T-cell (primary cell): ENCODE measurements around the gene RGS14. TPM values are rescaled to one million over a fixed set of nuclear protein-coding genes. Genes with fewer than 3 reads are reported as not detected.

Experiments used
- ATAC-seq, 4 experiments: fragments of 200-7000 bp in 3 of 4; fragments of 150-1000 bp in 1 of 4; cut with Tn5 transposase; replicated peaks in 1 of 4; 1 replicate in 3 of 4; 2 replicates in 1 of 4; pipeline ENCODE4 v1.10.0; 2021; ENCODE audit warnings: moderate library complexity in 3 of 4, mild to moderate bottlenecking in 2 of 4, moderate number of reproducible peaks in 1 of 4
- CTCF ChIA-PET, 2 donors: fragments of 300-600 bp; sonication (Branson Sonifier 250); formaldehyde crosslinking; loops; one replicate each; lab custom pipeline; 2022; ENCODE audit warnings: antibody characterized with exemption in 2 of 2; lab: Charles Lee
- POLR2A ChIA-PET, 2 donors: fragments of 300-600 bp; sonication (Branson Sonifier 250); formaldehyde crosslinking; loops; one replicate each; lab custom pipeline; 2022; ENCODE audit warnings: antibody characterized with exemption in 2 of 2; lab: Charles Lee
- DNase-seq, 35 experiments: peaks; one replicate each; pipeline versions ENCODE4 v3.0.0 to v3.0.0-alpha.2; 2013 to 2023
- H3K27ac ChIP-seq: one replicate; pipeline ENCODE4 v1.5.1; 2013; ENCODE audit warnings: low read length
- H3K27me3 ChIP-seq, 2 experiments: replicated peaks in 1 of 2; 1 replicate in 1 of 2; 2 replicates in 1 of 2; pipeline versions ENCODE4 v1.6.1 to v1.7.0; 2013; ENCODE audit warnings: low read length in 1 of 2, mixed read lengths in 1 of 2; ENCODE audit not compliant: control insufficient read depth in 2 of 2, insufficient read depth in 2 of 2; ENCODE audit errors: extremely low read depth in 1 of 2
- H3K36me3 ChIP-seq, 2 donors: 1 replicate in 1 of 2; 2 replicates in 1 of 2; pipeline versions ENCODE4 v1.6.1 to v1.7.0; 2013; ENCODE audit warnings: low read length in 1 of 2; ENCODE audit not compliant: control insufficient read depth in 2 of 2, insufficient read depth in 1 of 2; ENCODE audit errors: extremely low read depth in 1 of 2
- H3K4me1 ChIP-seq, 2 experiments: 1 replicate in 1 of 2; 2 replicates in 1 of 2; pipeline versions ENCODE4 v1.6.1 to v1.7.0; 2013; ENCODE audit warnings: low read length in 2 of 2, mixed read lengths in 1 of 2; ENCODE audit not compliant: insufficient read depth in 2 of 2, control insufficient read depth in 1 of 2; ENCODE audit errors: extremely low read depth in 1 of 2
- H3K4me3 ChIP-seq, 2 donors: 1 replicate in 1 of 2; 2 replicates in 1 of 2; pipeline versions ENCODE4 v1.5.1 to v1.7.0; 2013; ENCODE audit warnings: mild to moderate bottlenecking in 2 of 2, low read length in 1 of 2, moderate library complexity in 1 of 2; ENCODE audit not compliant: control insufficient read depth in 1 of 2; ENCODE audit errors: extremely low read depth in 1 of 2
- H3K9me3 ChIP-seq: 2 replicates; pipeline ENCODE4 v1.7.0; 2013
- H3K27ac Mint-ChIP-seq, 2 donors: one replicate each; pipeline ENCODE4 v1.8.0; 2020 to 2021; ENCODE audit warnings: mild to moderate bottlenecking in 2 of 2, mixed read lengths in 2 of 2
- H3K27me3 Mint-ChIP-seq, 2 donors: one replicate each; pipeline ENCODE4 v1.8.0; 2021 to 2022; ENCODE audit warnings: mixed read lengths in 2 of 2
- H3K36me3 Mint-ChIP-seq: one replicate; pipeline ENCODE4 v1.8.0; 2021; ENCODE audit warnings: mixed read lengths
- H3K4me1 Mint-ChIP-seq, 3 donors: one replicate each; pipeline ENCODE4 v1.8.0; 2020 to 2022; ENCODE audit warnings: mixed read lengths in 3 of 3, mild to moderate bottlenecking in 1 of 3
- H3K4me3 Mint-ChIP-seq, 3 donors: one replicate each; pipeline ENCODE4 v1.8.0; 2020 to 2022; ENCODE audit warnings: mild to moderate bottlenecking in 3 of 3, mixed read lengths in 3 of 3, moderate library complexity in 3 of 3
- H3K9me3 Mint-ChIP-seq, 3 donors: one replicate each; pipeline ENCODE4 v1.8.0; 2020 to 2022; ENCODE audit warnings: mixed read lengths in 3 of 3
- WGBS: methylation state at CpG from one replicate; pipeline ENCODE4 v1.1.5; 2013; ENCODE audit warnings: missing lambda C conversion rate; ENCODE audit not compliant: insufficient coverage; 5-methylcytosine and 5-hydroxymethylcytosine counted together
- total RNA-seq, 35 experiments: library from RNA in 6 of 35; stranded (reverse) in 6 of 35; fragments of 120-200 nt in 1 of 35; gene quantifications; one replicate each; pipeline versions ENCODE4 v1.2.1 to v1.2.4 and lab custom pipeline; 2013 to 2026

RGS14 gene
- total RNA-seq, 5 donors from 2014 or later (not counting 1 experiment from before 2014, with no cell fraction given): 85.7 to 209 (median 195) TPM

DNA sequence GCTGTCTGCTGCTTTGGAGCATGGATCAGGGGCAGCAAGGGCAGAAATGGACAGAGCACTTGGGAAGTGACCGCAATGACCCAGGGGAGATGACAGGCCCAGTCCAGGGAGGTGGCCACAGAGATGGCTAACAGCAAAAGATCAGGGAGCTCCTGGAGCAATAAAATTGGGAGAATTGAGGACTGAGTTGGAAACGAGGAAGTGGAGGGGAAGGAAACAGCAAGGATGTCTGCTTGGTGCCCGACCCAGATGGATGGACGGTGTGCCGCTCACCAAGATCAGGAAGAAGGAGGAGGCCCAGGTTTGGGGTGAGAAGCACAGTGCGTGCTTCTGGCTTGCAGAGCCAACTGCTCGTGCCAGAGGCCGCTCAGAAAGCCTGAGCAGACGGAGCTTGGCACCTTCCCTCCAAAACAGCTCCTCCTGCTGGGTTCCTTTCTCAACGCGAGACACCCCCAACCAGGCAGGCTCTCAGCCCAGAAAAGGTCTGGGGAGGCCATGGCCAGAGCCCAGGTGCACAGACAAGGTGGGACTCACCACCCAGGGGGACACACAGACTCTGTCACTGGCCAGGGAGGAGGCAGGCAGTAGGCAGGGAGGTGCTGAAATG is 24.8 kb downstream of the RGS14 start:
- CTCF ChIA-PET: interaction anchor here (0.6 to 1.3 kb wide), 5 partner anchors 11 to 268 kb away, joined by 3 to 6 read pairs (median 4); no protein-coding TSS in a partner anchor
- H3K4me3 Mint-ChIP-seq: peak overlapping the region in 1 of 3 donors; percentile 22
- Histone ChIP-seq H3K27ac (no peak overlapping the region), H3K9me3 (no peaks in the 10 kb centered on the region), H3K4me3 (no peak overlapping the region), H3K36me3 (no peaks in the 10 kb centered on the region), H3K27me3 (no peaks in the 10 kb centered on the region), H3K4me1 (peaks cover 0 to 60% of the 10 kb centered on the region in 2 experiments)
- peak in 15 of 35 experiments; percentile 12 to 62 (median 36) for DNase-seq
- H3K27me3 Mint-ChIP-seq: no peaks in the 10 kb centered on the region
- H3K27ac Mint-ChIP-seq: peak overlapping the region; percentile 55 to 61
- ATAC-seq: peak; percentile 57 to 89 (median 70)
- H3K9me3 Mint-ChIP-seq: no peaks in the 10 kb centered on the region
- POLR2A ChIA-PET: interaction anchor here in 1 of 2 donors (0.5 kb wide), 1 partner anchor 78 kb away, joined by 7 read pairs; no protein-coding TSS in a partner anchor
- WGBS: 58% methylated on average over 4 of the region's 11 CpGs
- peaks cover 36 to 46% (median 44%) of the 10 kb centered on the region in 3 donors for H3K4me1 Mint-ChIP-seq
- H3K36me3 Mint-ChIP-seq: no peaks in the 10 kb centered on the region

DNA sequence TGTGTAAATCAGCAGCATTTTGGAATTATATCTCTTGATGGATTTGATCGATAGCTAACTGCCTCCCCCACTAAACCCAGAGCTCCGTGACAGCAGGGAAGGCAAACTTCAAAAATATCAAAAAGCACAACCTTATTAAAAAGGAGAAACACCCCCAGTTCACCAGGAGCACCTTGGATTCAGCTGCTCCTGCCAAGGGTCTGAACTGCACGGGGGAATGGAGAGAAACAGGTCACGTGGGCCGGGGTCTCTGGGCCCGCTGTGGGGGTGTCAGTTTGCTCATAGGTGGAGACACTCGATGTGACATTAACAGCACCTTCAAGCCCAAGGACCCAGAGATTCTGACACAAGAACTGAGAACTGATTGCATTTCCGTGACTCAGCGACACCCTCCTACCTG is 25.5 kb downstream of the RGS14 start:
- Histone ChIP-seq H3K36me3 (no peaks in the 10 kb centered on the region), H3K27me3 (no peaks in the 10 kb centered on the region), H3K27ac (no peak overlapping the region), H3K9me3 (no peaks in the 10 kb centered on the region), H3K4me3 (no peak overlapping the region), H3K4me1 (peaks cover 0 to 60% of the 10 kb centered on the region in 2 experiments)
- no peaks in the 10 kb centered on the region for H3K36me3 Mint-ChIP-seq
- no peak overlapping the region for H3K27ac Mint-ChIP-seq
- POLR2A ChIA-PET: no interaction called here
- CTCF ChIA-PET: interaction anchor here (0.5 to 1.3 kb wide), 7 partner anchors 12 to 269 kb away, joined by 3 to 6 read pairs (median 4); no protein-coding TSS in a partner anchor
- DNase-seq: no peak
- no peak for ATAC-seq
- peaks cover 36 to 46% (median 44%) of the 10 kb centered on the region in 3 donors for H3K4me1 Mint-ChIP-seq
- H3K27me3 Mint-ChIP-seq: no peaks in the 10 kb centered on the region
- H3K4me3 Mint-ChIP-seq: no peak overlapping the region
- 74% methylated on average over 3 of the region's 9 CpGs for WGBS
- no peaks in the 10 kb centered on the region for H3K9me3 Mint-ChIP-seq

DNA sequence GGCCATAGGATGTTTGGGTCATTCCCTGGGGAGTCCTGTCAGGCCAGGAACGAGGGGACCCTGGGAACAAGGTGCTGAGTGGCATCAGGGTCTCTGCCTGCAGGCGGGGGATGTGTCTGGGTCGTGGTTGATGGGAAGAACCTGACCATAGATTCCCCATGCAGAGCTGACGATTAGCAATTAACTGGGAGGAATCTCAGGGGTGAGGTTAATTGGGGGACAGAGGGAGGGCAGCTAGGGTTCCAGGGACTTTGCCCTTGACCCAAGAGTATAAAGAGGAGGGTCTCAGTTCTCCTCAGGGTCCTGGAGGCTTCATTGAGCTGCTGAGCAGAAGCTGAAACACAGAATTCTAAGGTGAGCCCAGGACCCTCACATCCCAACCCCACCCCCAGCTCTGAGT is 26.4 kb downstream of the RGS14 start, which contains the start of gene SLC34A1:
Gene SLC34A1, plus strand, starts transcription at position 301 of the 400 bp plus-strand sequence. CDS start 1,308 bp downstream, outside the sequence.
- no peaks in the 10 kb centered on the region for H3K27me3 ChIP-seq
- Mint-ChIP-seq H3K27ac (peak within 1 kb of the TSS in 1 of 2 donors; percentile 16), H3K9me3 (no peaks in the 10 kb centered on the region), H3K27me3 (no peaks in the 10 kb centered on the region), H3K4me1 (peaks cover 40 to 53% (median 48%) of the 10 kb centered on the region in 3 donors), H3K4me3 (no peak within 1 kb of the TSS), H3K36me3 (no peaks in the 10 kb centered on the region)
- H3K27ac ChIP-seq: no peak within 1 kb of the TSS
- ATAC-seq: no peak
- H3K9me3 ChIP-seq: no peaks in the 10 kb centered on the region
- no peaks in the 10 kb centered on the region for H3K36me3 ChIP-seq
- CTCF ChIA-PET: interaction anchor here in 1 of 2 donors (1.3 kb wide), 1 partner anchor 119 kb away, joined by 3 read pairs; no protein-coding TSS in a partner anchor
- H3K4me1 ChIP-seq: peaks cover 7 to 60% of the 10 kb centered on the region in 2 experiments
- POLR2A ChIA-PET: no interaction called here
- no peak within 1 kb of the TSS for H3K4me3 ChIP-seq
- 67% methylated on average over 4 of the region's 4 CpGs for WGBS
- no peak for DNase-seq

DNA sequence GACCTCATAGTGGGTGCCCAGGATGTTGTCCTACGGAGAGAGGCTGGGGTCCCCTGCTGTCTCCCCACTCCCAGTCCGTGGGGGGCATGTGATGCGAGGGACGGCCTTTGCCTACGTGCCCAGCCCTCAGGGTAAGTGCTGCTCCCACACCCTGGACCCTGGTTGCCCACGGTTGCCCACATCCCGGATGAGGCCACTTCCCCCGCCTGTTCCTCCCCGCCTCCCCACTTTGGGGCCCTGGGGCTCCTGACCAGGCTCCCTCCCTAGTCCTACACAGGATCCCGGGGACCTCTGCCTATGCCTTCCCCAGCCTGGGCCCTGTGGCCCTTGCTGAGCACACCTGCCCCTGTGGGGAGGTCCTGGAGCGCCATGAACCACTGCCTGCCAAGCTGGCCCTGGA is 28.0 kb downstream of the RGS14 start:
- no peaks in the 10 kb centered on the region for H3K9me3 Mint-ChIP-seq
- Histone ChIP-seq H3K27me3 (no peaks in the 10 kb centered on the region), H3K4me3 (no peak overlapping the region), H3K36me3 (no peaks in the 10 kb centered on the region), H3K27ac (no peak overlapping the region), H3K9me3 (no peaks in the 10 kb centered on the region), H3K4me1 (peaks cover 19 to 73% of the 10 kb centered on the region in 2 experiments)
- no peaks in the 10 kb centered on the region for H3K36me3 Mint-ChIP-seq
- ChIA-PET CTCF (interaction anchor here in 1 of 2 donors (1.0 kb wide), 1 partner anchor 17 kb away, joined by 3 read pairs; no protein-coding TSS in a partner anchor), POLR2A (no interaction called here)
- 58% methylated on average over 11 of the region's 11 CpGs for WGBS
- peaks cover 46 to 56% (median 56%) of the 10 kb centered on the region in 3 donors for H3K4me1 Mint-ChIP-seq
- H3K27ac Mint-ChIP-seq: no peak overlapping the region
- no peak for ATAC-seq
- H3K27me3 Mint-ChIP-seq: no peaks in the 10 kb centered on the region
- no peak for DNase-seq
- no peak overlapping the region for H3K4me3 Mint-ChIP-seq

DNA sequence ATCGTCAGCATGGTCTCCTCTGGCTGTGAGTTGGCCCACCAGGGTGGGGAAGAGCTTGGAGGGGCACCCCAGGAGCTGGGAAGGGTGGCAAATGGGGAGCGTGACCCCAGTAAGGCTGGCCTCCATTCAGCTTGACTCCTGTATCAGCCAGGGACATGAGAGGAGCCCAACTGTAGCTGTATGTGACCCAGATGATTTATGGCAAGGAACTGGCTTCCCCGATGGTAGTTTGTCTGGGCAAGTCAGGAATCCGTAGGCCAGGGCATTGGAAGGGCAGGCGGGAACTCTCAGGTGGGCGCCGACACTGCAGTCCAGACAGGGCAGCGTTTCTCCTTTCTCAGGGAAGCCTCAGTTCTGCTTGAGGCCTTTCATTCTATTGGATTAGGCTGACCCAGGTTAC is 28.8 kb downstream of the RGS14 start:
- Histone ChIP-seq H3K4me3 (no peak overlapping the region), H3K9me3 (no peaks in the 10 kb centered on the region), H3K27me3 (no peaks in the 10 kb centered on the region), H3K27ac (no peak overlapping the region), H3K36me3 (no peaks in the 10 kb centered on the region), H3K4me1 (peaks cover 19 to 80% of the 10 kb centered on the region in 2 experiments)
- DNase-seq (no peak), ATAC-seq (no peak)
- no peaks in the 10 kb centered on the region for H3K9me3 Mint-ChIP-seq
- H3K27ac Mint-ChIP-seq: no peak overlapping the region
- ChIA-PET POLR2A (no interaction called here), CTCF (interaction anchor here (0.6 to 1.0 kb wide), 4 partner anchors 18 to 38 kb away, joined by 3 to 4 read pairs (median 4); no protein-coding TSS in a partner anchor)
- peaks cover 50 to 60% (median 59%) of the 10 kb centered on the region in 3 donors for H3K4me1 Mint-ChIP-seq
- no peak overlapping the region for H3K4me3 Mint-ChIP-seq
- 93% methylated on average over 7 of the region's 8 CpGs for WGBS
- H3K27me3 Mint-ChIP-seq: no peaks in the 10 kb centered on the region
- H3K36me3 Mint-ChIP-seq: no peaks in the 10 kb centered on the region

DNA sequence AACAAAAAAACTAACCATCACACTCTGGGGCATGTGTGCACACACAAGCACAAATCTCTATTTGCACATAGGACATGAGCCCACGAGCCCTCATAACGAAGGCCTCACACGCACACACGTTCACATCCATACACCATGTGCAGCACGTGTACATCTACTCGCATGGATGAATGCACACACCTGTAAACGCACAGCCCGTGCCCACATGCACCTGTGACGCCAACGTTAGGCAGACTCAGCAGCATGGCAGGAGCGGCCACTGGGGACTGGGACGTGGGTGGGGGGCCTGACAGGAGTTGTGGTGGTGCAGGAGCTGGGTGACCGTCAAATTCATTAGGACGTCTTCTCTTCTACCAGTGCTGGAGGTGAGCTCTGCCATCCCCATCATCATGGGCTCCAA is 29.7 kb downstream of the RGS14 start:
- CTCF ChIA-PET: interaction anchor here (0.6 to 1.0 kb wide), 5 partner anchors 16 to 70 kb away, joined by 3 to 4 read pairs (median 3); no protein-coding TSS in a partner anchor
- H3K4me3 Mint-ChIP-seq: no peak overlapping the region
- Histone ChIP-seq H3K27ac (no peak overlapping the region), H3K9me3 (no peaks in the 10 kb centered on the region), H3K4me1 (peaks cover 19 to 77% of the 10 kb centered on the region in 2 experiments), H3K27me3 (no peaks in the 10 kb centered on the region), H3K36me3 (no peaks in the 10 kb centered on the region), H3K4me3 (no peak overlapping the region)
- peak overlapping the region in 1 of 2 donors; percentile 65 for H3K27ac Mint-ChIP-seq
- WGBS: 98% methylated on average over 9 of the region's 14 CpGs
- peaks cover 48 to 57% (median 57%) of the 10 kb centered on the region in 3 donors for H3K4me1 Mint-ChIP-seq
- H3K9me3 Mint-ChIP-seq: no peaks in the 10 kb centered on the region
- POLR2A ChIA-PET: no interaction called here
- no peak for DNase-seq
- H3K36me3 Mint-ChIP-seq: no peaks in the 10 kb centered on the region
- no peak for ATAC-seq
- no peaks in the 10 kb centered on the region for H3K27me3 Mint-ChIP-seq
